Mesenteric fat pad (tissue), 1 donor: ENCODE measurements around the gene ATXN2. TPM values are rescaled to one million over a fixed set of nuclear protein-coding genes. Genes with fewer than 3 reads are reported as not detected.
"Not testable (repeated sequence)": the region's sequence is repeated elsewhere in the genome, so short reads cannot be mapped to it uniquely, and the experiment has no call there.

Source experiments
- DNase-seq: peaks from one replicate; pipeline ENCODE4 v3.0.0-alpha.2; 2020; ENCODE audit warnings: low spot score
- long read RNA-seq: library from polyadenylated mRNA; unstranded; transcript quantifications from one replicate; pipeline ENCODE4 v2.0.0, GENCODE V29; 2020
- total RNA-seq: library from RNA; stranded (reverse); fragmentation: NEBNext Ultra II Directional; extraction: Animal tissue kit (Norgen Biotek cat#: 25700); gene quantifications from one replicate; pipeline ENCODE4 v1.2.1, GENCODE V29; 2021
- donor health status: DM: yes; HTN: yes; CAD: no.

ATXN2 gene
- 82.1 TPM for total RNA-seq
- long read RNA-seq, partial matches to known transcripts = 24 of 48 reads
- long read RNA-seq, other reads (novel, unspliced or antisense) = 24 of 48 reads

DNA sequence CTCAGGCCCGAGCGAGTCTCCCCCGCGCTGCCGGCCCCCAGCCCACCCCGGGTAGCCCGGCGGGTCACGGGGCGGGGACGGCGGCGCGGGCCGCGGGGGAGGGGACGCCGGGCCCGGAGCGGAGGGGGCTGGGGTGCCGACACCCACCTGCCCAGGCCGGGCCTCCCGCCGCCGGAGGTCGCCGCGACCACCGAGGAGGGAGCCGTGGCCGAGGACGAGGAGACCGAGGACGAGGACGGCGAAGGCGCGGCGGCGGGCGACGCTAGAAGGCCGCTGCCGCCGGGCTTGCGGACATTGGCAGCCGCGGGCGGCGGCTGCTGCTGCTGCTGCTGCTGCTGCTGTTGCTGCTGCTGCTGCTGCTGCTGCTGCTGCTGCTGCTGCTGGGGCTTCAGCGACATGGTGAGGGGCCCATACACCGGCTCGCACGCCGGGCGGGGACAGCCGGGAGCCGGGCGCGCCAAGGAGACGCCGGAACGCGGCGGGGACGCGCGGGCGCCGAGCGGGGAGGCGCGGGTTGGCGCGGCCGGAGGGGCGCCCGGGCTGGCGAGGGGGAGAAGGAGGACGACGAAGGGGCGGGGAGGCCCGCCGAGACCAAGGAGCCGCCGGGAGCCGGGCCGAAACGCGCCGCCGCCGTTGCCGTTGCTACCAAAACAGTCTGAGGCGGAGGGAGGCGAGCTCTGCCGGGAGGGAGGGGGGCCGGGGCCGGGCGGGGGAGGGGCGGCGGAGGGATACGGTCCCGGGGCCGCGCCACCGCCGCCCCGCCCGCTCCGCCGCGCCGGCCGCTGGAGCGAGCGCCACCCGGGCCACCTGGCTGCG lies at the start of gene ATXN2:
TSS of gene ATXN2 (minus strand) at position 679 of the 816 bp plus-strand sequence. CDS start at position 398, 281 bp downstream.
- DNase-seq = peak; percentile 90

DNA sequence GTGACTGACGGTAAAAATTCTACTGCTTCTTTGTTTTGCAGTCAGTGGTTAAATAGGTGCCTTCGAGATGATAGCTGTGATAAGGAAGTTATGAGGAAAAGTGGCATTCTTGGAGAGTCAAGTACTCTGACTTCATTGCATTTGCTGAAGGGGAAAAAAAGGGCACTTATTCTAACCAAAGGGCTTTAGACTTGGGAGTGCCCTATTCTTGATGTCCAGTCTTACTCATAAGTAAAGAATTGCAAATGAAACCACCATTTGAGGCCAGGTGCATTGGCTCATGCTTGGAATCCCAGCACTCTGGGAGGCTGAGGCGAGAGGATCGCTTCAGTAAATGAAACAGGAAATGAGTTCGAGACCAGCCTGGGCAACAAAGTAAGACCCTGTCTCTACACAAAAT lies 46.3 kb upstream of the ATXN2 start:
- DNase-seq = no peak

- no peak for DNase-seq
These were observed 44.3 kb upstream of the ATXN2 start for GRCh38 chr12:111643427-111643826.

DNA sequence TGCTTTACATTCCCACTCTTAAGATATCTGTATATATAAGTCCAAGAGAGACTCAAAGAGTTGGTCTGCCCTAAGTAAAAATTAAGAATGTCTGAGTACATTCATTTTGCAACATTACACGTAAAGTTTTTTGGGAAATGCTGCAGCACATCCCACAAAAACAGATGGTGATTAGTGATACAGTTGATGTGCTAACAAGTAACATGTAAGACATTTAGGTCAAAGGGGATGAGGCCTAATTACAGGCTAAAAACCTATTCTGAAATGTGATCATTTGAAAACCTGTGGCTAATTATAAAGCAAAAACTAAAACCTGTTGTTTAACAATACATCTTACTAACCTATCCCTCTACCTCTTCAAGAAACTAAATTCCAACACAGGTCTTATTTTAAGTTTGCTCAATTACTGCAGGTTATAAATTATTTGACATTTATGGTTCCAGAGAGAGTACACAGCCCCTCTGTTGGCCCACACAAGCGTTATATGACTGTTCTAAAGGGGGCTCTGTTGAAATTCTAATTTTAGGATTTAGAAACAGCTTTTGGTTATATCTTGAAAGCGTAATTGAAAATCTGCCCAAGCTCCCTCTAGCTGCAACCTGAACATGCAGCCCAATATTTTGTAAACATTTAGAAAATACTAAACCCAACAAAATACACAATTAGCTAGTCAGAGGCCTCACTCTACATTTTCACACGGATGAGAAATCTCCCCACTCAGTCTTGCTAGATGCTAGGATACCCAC lies 43.7 kb upstream of the ATXN2 start:
- DNase-seq = no peak

DNA sequence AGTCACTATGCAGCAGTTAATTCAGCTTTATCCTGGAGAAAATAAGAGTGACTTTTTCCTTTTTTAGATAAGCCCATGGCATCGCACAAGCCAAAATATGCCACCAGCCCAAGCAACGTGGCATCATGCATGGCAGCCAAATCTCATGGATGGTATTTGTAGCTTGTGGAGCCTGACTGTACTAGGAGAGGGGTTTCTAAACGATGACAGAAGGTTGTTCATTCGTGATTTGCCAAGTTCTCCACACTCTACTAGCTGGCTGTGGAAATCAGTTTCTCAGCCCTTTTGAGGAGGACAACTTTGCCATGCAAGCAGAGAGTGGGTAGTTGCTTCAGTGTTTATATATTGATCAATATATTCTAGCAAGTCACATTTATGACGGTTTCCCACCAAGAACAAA lies 41.4 kb upstream of the ATXN2 start:
- DNase-seq = no peak

GRCh38 chr12:111638556-111638955 lies 39.4 kb upstream of the ATXN2 start:
- DNase-seq = no peak

DNA sequence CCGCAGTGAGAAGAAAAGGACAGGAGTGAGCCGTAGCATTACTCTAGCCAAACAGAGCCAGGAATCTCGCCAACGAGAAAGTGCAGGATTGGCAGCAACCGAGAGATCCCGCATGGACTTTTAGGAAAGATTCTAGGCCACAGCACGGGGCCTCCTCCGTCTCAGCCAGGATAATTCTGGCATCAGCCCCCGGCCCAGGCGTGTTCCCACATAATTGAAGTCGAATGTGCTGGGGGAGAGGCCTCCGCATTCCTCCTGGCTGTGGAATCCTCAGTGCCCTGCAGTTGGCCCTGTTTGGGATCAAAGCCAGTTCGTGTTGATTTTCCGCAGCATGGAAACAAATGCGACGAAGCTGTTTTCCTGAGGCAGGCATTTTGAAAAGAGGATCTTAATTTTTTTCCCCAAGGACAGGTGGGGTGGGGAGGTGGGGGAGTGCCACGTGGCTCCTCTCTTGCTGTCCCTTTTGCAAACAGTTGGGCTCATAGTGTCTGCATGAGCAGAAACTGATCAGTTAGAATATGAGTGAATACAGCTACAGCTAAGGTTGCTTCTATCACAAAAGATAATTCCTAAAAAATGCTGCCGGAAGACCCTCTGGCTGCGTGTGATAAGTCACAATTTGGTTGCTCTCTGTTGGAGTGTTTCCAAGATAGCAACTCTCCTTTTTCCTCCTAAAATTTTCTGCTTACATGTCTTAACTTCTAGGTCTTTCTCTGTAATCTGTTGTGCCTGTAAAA lies 37.3 kb upstream of the ATXN2 start:
- no peak for DNase-seq

DNA sequence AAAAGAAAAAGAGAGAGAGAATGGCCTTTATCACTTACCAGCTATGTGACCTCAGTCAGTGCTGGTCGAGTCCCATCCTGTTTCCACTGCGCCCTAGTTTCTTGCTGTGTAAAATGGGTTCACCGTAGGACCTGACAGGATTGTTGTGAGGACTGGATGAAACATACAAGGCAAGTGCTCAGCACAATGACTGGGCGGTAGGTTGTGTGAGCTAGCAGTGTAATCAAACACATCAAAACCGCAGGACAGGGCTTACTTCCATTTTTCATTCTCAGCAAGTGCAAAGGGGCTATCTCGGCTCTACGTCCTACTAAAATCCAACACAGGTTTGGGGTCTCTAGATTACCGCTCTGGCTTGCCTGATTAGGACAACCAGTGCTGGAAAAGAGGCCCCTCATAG lies 36.4 kb upstream of the ATXN2 start:
- no peak for DNase-seq

DNA sequence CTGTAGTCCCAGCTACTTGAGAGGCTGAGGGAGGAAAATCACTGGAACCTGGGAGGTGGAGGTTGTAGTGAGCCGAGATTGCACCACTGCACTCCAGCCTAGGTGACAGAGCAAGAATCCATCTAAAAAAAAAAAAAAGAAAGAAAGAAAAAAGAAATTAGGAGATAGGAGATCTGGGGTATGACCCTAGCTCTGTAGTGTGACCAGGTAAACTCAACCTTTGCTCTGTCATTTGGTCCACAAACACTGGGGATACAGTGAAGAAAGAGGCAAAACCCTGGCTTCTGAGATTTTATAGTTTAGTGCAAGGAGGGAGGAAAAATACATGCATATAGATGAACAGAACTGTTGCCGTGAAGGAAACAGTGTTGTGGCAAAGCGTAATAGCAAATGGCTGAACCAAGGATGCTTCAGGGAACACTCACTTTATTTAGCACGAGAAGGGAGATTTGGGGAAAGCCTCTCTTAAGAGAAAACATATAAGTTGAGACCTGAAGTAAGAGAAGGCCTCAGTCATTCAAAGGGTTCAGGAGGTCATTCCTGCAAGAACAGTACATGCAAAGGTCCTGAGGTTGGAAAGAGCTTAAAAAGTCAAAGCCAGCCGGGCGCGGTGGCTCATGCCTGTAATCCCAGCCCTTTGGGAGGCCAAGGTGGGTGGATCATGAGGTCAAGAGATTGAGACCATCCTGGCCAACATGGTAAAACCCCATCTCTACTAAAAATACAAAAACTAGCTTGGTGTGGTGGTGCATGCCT lies 29.6 kb upstream of the ATXN2 start:
- DNase-seq = no peak

DNA sequence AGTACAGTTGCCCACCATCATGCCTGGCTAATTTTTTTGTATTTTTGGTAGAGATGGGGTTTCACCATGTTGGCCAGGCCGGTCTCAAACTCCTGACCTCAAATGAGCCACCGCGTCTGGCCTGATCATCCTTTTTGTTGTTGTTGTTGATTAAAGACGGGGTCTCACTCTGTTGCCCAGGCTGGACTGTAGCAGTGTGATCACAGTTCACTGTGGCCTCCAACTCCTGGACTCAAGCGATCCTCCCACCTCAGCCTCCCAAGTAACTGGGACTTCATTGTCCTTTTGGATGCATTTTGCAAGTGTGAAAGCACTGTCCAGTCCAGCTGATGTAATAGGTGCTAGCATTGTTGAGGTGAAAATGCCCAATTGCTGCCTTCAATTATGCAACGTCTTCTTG lies 27.1 kb upstream of the ATXN2 start:
- no peak for DNase-seq

DNA sequence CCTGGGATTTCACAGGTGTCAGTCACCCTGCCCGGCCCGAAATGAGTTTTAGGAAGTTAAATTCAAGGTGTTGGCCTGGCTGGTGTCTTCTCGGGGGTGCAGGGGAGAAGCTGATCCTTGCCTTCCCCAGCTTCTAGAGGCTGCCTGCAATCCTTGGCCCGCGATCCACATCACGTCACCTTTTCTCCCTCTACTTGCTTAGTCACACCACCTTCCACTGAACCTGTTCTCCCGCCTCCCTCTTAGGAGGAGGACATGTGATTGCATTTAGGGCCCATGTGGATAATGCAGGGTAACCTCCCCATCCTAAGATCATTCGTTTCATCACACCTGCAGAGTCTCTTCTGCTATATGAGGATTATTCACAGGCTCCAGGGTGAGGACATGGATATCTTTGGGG lies 25.4 kb upstream of the ATXN2 start:
- no peak for DNase-seq

DNA sequence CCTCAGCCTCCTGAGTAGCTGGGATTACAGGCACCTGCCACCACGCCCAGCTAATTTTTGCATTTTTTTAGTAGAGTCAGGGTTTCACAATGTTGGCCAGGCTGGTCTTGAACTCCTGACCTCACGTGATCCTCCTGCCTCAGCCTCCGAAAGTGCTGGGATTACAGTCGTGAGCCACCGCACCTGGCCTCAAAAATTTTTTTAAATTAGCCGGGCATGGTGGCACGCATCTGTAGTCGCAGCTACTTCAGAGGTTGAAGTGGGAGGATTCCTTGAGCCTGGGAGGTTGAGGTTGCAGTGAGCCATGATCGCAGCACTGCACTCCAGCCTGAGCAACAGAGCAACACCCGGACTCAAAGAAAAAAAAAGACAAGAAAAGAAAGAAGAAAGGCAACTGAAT lies 18.7 kb upstream of the ATXN2 start:
- not testable (repeated sequence) for DNase-seq

- DNase-seq = no peak
These were observed 17.1 kb upstream of the ATXN2 start for GRCh38 chr12:111616177-111616623.

DNA sequence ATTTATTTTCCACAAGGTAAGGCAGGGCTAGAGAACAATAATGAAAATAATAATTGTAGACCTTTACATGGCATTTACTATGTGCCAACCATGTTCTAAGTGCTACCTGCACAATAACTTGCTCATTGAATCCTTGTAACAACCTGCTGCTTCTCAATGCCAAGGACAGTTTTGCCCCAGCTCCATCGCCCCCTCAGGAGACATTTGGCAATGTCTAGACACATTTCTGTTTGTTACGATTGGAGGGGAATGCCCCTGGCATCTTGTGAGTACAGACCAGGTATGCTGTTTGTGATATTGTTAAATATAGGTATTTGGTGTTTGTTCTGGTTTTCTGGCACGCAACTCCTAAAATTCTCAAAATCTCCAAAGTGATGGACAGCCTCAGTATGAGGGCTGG lies 8.1 kb upstream of the ATXN2 start:
- no peak for DNase-seq

GRCh38 chr12:111606767-111607230 lies 7.7 kb upstream of the ATXN2 start:
- DNase-seq = no peak

DNA sequence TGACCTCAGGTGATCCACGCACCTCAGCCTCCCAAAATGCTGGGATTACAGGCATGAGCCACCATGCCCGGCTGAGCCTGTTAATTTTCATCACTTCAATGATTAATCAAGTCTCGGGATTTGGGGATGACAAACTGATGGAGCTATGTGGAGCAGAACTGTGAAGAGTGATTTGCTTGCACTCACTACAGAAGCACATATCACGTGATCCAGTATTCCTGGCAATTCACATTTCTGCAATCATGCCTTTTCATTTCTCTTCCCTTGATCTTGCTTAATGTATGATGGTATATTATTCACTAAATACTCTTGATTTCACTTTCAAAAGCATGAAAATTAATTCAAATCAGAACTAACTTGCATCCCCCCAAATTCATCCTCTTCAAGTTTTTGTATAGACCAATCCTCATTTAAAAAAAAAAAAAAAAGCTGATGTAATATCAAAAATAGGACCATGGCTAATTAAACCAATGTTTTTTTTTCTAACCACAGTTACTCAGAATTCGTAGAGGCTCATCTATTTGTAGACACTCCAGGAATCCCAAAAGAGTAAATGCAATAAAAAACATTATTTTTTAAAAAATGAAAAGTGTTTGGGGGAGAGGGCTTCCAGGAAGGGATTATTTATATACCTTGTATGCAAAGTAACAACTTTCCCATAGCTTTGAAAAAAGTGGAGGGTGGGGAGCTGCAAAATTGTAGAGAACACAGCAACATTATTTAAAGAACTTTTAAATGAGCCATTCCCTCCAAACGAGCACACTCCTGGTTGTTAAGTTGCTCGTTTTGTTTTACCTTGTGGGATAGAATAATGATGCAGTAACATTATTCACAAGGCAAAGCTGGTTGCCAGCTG lies 7.0 kb upstream of the ATXN2 start:
- no peak for DNase-seq

DNA sequence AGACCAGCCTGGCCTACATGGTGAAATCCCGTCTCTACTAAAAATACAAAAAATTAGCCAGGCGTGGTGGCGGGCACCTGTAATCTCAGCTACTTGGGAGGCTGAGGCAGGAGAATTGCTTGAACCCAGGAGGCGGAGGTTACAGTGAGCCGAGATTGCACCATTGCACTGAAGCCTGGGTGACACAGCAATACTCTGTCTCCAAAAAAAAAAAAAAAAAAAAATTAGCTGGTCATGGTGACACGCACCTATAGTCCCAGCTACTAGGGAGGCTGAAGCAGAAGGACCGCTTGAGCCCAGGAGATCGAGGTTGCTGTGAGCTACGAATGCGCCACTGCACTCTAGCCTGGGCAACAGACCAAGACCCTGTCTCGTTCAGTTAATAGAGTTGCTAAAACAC lies 3.7 kb upstream of the ATXN2 start:
- DNase-seq = not testable (repeated sequence)

- DNase-seq = no peak
These were observed 3.2 kb upstream of the ATXN2 start for GRCh38 chr12:111602348-111602747.

GRCh38 chr12:111600986-111601385 lies 1.9 kb upstream of the ATXN2 start:
- not testable (repeated sequence) for DNase-seq

DNA sequence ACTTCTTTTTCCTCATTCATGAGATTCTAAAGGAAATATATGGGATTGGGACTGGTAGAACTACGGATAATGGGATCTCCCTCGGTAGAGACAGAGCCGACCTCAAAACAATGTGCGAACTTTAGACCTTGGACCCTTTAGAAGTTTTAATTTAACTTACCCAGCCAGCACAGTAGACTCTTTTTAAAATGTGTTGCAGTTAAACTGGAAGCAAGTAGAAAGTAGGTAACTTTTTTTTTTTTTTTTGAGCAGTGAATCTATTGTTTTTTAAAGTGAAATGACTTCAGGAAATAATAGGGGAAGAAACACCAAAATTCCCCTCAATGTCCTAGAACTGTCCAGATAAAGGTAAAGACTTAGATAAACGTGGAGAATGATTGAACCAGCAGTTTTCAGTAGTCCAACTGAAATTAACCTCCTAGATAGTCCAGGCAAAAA lies 1.1 kb upstream of the ATXN2 start:
- DNase-seq = no peak
